NCI-H82 treated with DMSO at 0.1 percent for 48 hours (cell line): ENCODE data around the gene PHF11.
"Not testable (repeated sequence)": the region's sequence is repeated elsewhere in the genome, so short reads cannot be mapped to it uniquely, and the experiment has no call there.

Experiments used
- DNase-seq: peaks from one replicate; lab custom pipeline; 2025; ENCODE audit not compliant: unreplicated experiment; lab: John Stamatoyannopoulos, UW

Gene PHF11

DNA sequence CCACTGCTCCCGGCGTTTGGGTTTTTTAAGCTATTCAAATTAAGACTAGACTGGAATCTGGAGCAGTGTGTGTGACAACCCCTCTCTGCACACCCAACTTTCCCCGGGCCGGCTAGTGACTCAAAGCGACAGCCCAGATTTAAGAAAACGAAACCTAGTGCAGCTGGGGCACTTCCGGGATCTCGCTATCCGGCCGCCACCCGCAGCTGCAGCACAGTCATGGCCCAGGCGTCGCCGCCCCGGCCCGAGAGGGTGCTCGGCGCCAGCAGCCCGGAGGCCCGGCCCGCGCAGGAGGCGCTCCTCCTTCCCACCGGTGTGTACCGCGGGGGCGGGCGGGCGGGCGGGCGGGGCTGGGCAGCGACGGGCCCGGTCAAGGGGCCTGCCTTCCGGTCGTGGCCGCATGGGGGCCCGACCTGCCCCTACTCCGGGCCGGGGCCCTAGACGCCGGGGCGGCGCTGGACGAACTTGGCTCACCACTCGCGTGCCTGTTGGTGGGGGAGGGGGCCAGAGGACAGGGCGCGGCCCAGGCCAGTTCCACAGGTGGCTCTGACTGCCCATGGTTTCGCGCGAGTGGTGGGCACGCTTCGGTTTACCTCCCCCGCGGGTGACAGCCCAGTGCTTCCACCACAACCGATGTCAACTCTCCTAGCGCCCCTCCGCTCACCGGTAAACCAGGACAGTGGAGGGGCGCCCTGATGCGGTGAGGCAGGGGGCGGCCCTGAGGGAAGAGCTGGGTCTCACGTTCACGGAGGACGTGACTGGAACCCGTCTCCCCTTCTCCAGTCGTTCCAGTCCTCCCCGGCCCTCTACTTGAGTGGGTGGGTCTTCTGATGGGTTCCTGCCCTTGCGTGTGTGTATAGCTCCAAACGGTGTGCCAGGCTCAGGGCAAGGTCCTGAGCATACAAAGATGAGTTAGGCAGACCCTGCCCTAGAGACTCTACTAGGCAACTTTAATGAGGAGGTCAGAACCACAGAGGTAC lies at the start of gene PHF11:
Gene PHF11 (plus strand): TSS at position 171 of the 980 bp plus-strand sequence. CDS start 49 bp downstream, at position 220.
- no peak for DNase-seq

DNA sequence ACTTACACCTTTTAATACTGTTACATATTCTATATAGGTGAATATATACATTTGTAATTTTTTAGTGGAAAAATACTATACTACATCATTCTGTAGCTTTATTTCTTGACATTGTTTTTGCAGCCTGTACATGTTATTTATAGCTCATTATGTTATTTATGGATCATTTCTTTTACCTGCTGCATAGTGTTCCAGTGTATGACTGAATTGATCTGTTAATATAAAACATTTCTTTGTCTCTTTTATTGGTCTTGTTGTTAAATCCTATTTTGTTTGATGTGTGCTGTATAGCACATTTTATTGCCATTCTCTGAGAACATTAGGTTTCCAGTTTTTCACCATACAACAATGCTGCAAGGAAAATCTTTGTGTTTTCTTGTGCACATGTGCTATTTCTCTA lies 49.3 kb upstream of the PHF11 start:
- DNase-seq = no peak

DNA sequence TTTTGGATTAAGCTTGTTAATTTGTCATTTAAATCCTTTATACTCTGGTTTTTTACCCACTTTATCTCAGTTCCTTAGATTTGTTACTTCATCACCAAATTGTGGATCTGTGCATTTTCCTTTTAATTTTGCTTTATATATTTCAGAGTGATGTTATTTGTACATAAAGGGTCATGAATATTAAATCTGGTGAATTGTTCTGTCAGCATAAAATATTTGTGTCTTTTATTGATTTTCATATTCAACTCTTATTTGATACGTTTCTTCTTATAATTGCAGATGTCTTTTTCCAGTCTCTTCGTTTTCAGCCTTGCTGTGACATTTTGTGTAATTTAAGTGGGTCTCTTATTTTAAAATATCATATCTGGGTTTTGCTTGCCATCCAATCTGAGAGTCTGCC lies 47.0 kb upstream of the PHF11 start:
- no peak for DNase-seq

DNA sequence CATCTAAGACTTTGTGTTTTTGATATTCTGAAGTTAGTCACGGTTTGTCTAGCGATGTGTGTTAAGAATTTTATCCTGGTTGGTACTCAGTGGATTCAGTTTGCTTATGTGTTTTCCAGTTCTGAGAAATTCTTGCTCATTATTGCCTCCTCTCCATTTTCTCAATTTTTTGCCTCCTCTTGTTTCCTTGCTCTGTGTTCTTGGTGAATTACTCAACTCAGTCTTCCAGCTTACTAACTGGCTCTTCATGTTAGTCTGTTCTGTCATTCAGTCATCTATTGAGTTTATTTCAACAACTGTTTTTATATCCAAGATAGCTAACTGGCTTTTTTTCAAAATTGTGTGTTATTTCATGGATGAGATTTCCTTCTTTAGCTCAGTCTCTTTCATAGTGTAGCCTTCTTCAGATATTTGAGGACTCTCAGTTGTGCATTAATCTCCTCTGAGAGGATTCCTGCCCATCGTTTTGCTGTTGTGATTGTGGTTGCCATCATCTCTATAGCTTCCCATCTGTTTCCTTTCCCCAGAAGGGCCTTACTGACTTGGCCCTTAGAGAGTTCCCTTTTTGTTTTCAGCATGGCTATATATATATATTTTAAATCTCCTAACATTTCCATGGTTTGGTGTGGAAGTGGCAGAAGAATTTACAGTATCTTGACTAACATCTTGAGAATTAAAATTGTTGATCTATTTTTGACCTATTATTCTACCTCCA lies 45.5 kb upstream of the PHF11 start:
- DNase-seq = no peak

DNA sequence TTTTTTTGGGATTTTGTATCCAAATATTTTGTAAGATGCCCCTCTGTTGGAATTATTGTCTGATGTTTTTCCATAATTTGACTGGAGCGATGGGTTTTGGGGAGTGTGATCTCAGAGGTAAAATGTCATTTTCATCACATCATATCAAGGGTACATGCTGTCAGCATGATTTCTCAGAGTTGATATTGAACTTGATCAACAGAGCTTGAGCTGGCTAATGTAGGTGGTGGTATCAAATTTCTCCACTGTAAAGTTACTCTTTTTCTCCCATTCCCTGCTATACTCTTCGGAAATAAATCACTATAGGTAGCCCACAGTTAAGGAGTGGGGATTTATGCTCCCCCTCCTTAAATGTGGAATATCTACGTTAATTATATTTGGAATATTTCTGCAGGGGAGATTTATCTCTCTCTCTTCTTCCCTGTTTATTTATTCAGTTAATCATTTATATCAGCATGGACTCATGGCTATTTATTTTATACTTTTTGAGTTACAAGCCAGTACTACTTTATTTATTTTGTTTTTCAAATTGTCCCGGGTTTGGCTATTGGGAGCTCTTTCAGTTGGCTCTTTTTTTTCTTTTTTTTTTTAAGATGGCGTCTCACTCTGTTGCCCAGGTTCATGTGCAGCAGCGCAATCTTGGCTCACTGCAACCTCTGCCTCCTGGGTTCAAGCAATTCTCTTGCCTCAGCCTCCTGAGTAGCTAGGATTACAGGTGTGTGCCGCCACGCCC lies 42.9 kb upstream of the PHF11 start:
- DNase-seq = no peak

DNA sequence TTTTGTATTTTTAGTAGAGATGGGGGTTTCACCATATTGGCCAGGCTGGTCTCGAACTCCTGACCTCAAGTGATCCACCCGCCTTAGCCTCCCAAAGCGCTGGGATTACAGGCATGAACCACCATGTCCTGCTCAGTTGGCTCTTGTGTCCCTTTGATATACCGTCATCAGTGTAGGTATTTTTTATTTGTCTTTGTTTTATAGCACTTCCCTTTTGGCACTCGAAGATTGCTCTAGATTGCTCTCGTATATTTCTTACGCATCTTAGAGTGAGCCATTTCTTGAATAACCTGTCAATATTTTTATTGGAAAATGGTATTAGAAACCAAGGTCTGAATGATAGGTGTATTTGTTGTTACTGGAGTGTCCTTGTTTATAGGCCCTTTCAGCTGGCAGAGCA lies 42.3 kb upstream of the PHF11 start:
- no peak for DNase-seq

DNA sequence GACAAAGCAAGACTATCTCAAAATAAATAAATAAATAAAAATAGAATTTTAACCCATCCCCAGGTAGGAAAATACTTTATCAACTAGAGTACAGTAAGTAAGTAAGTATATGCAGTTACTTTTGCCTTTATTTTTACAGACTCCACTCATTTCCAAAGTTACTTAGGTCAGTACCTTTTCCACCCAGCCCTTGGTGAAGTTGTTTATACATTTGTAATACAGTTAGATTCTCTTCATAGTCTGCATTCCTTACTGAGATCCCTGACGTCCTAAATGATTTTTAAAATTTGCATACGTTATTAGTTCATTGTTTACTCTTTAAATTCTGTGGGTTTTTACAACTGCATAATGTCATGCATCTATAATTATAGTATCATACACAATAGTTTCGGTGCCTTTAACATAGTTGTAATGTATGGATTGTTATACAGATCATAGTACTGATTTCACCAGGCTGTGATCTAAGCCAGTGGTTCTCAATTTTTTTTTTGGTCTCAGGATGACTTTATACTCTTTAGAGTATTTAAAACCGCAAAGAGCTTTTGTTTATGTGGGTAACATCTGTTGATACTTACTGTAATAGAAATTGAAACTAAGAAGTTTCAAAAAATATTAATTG lies 41.3 kb upstream of the PHF11 start:
- no peak for DNase-seq

DNA sequence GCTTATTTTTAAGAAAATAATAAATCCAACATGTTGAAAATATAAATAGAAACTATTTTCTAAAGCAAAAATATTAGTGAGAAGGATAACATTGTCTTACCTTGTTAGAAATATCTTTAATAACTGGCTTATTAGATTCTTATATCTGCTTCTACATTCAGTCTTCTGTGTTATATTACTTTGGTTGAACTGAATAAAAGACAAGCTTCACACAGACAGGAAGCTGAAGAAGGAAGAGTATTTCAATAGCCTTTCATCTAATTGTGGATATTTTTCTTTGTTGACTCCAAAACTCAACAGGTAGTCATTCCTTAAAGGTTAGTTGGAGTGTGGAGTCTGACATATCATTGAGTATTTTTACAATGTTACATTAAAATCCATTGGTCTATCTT lies 40.8 kb upstream of the PHF11 start:
- no peak for DNase-seq

DNA sequence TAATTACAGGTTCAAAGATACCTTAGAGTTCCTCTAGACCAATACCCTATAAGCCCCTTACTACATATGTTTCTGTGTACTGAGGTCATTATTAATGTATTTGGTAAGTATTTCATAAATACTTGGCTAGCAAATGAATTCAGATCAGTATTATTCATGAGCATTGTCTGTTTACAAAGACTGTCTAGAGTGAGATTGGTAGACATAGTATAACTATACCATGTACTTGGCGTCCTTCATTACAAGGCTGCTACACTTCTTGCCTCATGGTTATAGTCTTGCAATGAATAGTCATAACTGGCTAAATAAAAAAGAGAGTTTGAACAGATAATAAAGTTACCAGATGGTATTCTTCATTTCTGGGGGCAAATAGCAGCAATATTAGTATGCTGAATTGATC lies 39.6 kb upstream of the PHF11 start:
- DNase-seq = no peak

DNA sequence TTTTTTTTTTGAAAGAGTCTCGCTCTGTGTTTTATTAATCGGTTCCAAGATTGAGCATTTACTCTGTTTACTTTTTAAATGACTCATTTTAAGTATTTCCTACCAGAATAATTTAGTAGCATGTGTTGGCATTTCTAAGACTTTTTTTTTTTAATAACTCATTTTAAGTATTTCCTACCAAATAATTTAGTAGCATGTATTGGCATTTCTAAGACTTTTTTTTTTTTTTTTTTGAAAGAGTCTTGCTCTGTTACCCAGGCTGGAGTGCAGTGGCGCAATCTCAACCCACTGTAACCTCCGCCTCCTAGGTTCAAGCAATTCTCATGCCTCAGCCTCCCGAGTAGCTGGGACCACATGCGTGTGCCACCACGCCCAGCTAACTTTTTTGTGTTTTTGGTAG lies 38.5 kb upstream of the PHF11 start:
- no peak for DNase-seq

DNA sequence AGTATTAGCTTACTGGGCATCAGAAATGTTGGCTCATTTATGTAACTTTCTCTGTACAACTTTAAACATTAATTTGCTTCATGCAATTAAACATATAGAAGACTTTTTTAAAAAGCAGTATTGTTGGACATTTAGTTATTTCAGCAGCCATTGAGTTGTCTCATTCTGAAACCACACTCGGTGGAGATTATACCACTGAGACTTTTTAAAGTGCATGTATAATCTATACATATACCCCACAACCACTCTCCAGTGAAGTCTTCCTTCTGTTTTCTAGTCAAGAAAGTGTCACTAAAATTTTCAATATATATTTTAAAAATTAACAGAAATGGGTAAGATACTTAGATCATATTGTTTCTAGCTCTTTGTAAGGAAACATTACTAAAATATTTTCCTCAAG lies 36.2 kb upstream of the PHF11 start:
- DNase-seq = no peak

DNA sequence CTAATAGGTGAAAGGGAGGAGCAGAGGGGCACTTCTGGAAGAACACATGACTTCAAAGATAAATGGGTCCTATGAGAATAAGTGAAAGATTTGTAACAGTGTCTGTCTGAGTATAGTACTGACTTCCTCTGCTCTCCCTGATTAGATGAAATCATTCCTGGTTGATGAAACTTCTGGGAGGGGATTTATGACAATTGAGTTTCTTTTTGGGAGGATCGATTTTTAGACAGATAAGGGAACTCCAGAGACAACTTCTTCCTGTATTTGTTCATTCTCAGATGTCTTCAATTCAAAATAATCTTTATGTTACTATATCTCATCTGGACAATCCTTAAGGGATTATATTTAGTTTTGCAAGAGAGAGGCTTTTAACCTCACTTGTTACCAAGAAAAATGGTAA lies 31.7 kb upstream of the PHF11 start:
- DNase-seq = no peak

DNA sequence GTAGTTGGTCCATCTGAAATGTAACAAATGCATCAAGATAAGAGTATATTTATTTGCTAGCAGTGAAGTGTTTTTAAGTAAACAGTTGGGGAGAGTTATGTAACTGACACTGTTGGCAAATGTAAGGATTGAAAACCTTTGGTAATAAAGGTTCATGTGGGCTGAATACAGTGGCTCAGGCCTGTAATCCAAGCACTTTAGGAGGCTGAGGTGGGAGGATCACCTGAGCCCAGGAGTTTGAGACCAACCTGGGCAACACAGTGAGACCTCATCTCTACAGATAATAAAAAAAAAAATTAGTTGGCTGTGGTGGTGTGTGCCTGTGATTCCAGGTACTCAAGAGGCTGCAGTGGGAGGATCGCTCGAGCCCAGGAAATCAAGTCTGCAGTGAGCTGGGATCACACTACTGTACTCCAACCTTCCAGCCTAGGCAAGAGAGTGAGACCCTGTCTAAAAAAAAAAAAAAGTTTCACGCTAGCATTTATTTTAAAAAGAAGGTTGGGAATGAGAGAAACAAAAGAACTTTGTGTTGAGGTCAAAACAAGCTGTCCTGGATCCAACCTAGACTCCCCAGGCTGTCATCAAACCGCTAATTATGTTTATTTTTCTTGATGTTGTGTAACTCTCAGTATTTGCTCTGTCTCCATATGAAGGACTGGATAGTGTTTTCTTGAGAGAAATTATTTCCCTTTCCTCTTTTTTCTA lies 31.0 kb upstream of the PHF11 start:
- no peak for DNase-seq

DNA sequence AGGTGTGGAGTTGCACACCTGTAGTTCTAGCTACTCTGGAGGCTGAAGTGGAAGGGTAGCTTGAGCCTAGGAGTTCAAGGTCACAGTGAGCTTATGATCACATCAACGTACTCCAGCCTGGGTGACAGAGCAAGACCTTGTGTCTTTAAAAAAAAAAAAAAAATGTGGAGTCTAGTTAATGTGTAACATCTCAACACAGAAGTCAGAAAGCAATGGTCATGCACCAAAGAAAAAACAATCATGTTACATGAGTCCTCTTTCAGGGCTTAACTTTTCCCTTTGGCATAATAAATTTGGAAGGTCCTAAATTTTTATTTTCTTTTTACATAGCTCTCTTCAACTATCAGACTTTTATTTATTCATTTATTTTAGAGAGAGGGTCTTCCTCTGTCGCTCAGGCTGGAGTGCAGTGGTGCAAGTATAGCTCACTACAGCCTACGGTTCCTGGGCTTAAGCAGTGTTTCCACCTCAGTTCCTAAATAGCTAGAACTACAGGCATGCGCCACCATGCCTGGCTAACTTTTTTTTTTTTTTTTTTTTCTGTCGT lies 29.4 kb upstream of the PHF11 start:
- DNase-seq = no peak

DNA sequence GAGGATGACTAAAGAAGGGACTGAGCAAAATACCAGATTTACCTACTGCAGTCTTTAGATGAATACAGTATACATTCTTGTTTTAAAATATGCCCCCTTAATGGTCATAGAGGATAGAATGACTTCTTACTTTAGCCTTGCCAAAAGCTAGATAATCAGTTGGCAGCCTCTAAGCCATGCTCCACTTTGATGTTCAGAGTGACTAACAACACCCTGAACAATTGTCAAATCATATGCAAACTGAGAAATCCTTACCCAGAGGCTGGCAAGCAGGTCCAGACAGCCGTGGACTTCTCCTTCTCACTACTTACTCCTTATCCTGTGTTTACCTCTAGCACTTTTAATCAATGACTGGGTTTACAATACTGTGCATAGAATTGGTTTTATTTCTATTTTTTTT lies 23.6 kb upstream of the PHF11 start:
- no peak for DNase-seq

DNA sequence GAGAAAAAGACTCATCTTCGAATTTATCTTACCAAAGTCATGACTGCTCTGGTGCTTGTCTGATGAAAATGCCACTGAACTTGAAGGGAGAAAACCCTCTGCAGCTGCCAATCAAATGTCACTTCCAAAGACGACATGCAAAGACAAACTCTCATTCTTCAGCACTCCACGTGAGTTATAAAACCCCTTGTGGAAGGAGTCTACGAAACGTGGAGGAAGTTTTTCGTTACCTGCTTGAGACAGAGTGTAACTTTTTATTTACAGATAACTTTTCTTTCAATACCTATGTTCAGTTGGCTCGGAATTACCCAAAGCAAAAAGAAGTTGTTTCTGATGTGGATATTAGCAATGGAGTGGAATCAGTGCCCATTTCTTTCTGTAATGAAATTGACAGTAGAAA lies 19.2 kb upstream of the PHF11 start:
- DNase-seq = no peak

DNA sequence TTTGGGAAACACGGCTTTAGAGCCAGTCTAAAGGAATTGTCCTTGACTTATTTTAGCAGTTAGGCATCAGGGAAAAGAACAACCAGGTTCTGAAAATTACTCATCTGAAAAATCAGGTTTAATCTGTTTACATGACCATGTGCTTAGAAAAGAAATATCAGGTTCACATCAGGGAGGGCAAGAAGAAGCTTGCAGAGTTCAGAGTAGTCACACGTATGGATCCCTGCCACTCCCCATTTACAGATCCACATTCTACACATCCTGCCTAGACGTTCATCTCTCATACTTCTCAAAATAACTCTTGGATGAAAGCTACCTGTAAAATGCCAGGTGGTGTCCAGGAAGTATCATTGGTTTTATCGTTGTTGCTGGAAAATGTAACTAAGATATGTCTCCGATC lies 14.0 kb upstream of the PHF11 start:
- DNase-seq = no peak

DNA sequence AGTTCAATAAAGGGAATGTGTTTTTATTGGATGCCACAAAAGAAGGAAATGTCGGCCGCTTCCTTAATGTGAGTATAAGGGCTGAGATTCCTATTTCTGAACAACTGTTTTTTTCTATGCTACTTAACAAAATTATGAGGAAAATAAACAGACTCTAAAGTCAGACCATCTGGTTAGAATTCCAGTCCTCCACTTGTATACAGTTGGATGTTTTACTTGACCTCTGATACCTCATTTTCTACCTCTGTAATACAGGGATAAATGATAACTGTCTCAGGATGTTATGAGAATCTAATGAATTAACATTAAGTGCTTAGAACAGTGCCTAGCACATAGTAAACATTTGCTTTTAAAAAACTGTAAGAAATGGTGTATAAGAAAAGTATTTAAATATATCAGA lies 7.2 kb upstream of the PHF11 start:
- no peak for DNase-seq

DNA sequence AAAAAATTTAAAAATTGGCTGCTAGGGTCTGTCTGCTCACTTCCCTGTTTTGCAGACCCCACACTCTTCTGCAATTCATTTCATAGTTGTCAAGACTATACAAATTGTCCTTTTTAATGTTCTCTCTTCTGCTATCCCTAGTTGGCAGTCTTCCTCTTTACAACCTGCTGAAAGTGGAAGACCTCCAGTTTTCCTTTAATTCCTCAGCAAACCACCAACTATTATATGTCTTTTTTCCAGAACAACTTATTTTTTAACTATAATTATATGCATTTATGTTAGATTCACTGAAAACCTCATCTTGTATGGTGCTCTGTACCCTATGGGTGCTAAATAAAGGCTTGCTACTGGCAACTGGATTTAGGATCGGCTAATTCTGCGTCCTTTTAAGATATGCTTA lies 1.1 kb upstream of the PHF11 start:
- no peak for DNase-seq

DNA sequence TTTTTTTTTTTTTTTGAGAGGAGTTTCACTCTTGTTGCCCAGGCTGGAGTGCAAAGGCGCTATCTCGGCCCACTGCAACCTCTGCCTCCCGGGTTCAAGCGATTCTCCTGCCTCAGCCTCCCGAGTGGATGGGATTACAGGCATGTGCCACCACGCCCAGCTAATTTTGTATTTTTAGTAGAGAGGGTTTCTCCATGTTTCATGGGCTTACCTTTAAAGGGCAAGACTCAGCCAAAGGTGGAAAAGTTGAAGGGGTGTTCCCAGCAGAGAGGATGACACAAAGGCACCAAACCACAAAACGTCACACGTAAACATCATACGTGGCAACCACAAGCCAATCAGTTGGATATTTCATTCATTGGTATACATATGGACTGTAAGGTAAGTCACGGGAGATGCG lies 1.1 kb downstream of the PHF11 start:
- DNase-seq = not testable (repeated sequence)
